T-helper 22 cell (primary cell): ENCODE measurements around the gene ITGAL.
"Not testable (repeated sequence)": the region's sequence is repeated elsewhere in the genome, so short reads cannot be mapped to it uniquely, and the experiment has no call there.

Source experiments
- DNase-seq: peaks from one replicate; pipeline ENCODE4 v3.0.0-alpha.2; 2020; ENCODE audit warnings: low read depth

ITGAL gene

GRCh38 chr16:30457743-30458560, 14.6 kb upstream of the ITGAL start:
- DNase-seq, result no peak

DNA sequence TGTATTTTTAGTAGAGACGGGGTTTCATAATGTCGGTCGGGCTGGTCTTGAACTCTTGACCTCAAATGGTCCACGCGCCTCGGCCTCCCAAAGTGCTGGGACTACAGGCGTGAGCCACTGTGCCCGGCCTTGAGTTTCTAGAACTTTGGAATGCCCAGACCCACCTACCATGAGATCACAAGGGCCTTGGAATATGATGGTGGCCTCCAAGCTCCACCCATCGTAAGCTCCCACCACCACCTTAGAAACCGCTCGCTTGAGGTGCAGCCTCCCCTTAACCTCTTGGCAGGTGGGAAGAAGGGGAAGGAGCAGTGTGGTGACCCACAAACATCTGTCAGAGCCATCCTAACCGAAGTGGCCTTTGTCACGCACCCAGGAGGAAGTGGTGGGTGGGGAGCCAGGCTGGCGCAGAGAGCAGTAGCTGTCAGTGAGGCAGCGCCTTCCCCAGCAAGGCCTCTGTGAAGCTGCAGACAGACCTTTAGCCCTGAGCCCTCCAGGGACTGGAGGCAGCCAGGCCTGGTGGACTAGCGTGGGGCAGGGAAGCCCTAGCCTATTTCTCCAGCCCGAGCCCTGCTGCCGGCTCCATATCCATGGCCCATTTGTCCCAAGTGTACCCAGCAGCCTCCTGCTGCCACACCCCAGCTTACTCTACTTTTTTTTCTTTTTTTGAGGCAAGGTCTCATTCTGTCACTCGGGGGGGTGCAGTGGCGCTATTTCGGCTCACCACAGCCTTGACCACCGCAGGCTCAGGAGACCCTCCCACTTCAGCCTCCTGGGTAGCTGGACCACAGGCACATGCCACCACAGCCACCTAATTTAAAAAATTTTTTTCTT, 13.8 kb upstream of the ITGAL start:
- peak; percentile 51 for DNase-seq

GRCh38 chr16:30459456-30459855, 13.1 kb upstream of the ITGAL start:
- DNase-seq, result no peak

DNA sequence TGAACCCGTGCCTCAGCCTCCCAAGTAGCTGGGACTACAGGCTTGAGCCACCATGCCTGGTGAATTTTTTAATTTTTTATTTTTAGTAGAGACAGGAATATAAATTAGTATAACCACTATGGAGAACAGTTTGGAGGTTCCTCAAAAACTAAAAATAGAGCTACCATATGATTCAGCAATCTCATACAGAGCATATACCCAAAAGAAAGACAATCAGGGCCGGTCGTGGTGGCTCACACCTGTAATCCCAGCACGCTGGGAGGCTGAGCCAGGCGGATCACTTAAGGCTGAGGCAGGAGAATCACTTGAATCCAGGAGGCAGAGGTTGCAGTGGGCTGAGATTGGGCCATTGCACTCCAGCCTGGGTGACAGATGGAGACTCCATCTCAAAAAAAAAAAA, 11.1 kb upstream of the ITGAL start:
- DNase-seq, result not testable (repeated sequence)

- DNase-seq, result no peak
Observed at GRCh38 chr16:30464078-30464477, 8.5 kb upstream of the ITGAL start.

GRCh38 chr16:30470170-30470512, 2.4 kb upstream of the ITGAL start:
- DNase-seq, result no peak

GRCh38 chr16:30470632-30470995, 1.9 kb upstream of the ITGAL start:
- no peak for DNase-seq

GRCh38 chr16:30473231-30474073, 910 bp downstream of the ITGAL start:
- peak; percentile 42 for DNase-seq

DNA sequence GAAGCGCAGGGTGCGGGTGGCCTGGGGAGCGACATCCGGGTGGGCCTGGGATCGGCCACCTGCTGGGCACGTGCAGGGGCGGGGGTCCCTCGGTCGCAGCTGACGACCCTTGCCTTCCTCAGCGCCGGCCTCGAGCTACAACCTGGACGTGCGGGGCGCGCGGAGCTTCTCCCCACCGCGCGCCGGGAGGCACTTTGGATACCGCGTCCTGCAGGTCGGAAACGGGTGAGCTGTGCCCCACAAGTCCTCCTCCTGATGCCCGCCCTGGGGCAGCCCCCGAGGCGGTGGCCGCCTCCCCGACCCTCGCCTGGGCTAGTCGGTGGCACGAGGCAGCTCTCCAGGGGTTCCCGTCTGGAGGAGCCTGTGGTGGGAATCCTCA, 1.5 kb downstream of the ITGAL start:
- DNase-seq, result no peak

GRCh38 chr16:30474684-30475083, 2.1 kb downstream of the ITGAL start:
- no peak for DNase-seq

- no peak for DNase-seq
Observed at GRCh38 chr16:30476991-30477390, 4.4 kb downstream of the ITGAL start.

DNA sequence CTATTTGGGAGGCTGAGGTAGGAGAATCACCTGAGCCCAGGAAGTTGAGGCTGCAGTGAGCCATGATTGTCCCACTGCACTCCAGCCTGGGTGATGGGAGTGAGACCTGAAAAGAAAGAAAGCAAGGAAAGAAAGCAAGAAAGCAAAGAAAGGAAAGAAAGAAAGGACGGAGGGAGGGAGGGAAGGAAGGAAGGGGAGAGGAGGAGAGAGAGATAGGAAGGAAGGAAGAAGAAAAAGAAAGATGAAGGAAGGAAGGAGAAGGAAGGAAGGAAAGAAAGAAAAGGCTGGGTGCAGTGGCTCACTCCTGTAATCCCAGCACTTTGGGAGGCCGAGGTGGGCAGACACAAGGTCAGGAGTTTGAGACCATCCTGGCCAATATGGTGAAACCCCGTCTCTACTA, 5.2 kb downstream of the ITGAL start:
- DNase-seq, result not testable (repeated sequence)

DNA sequence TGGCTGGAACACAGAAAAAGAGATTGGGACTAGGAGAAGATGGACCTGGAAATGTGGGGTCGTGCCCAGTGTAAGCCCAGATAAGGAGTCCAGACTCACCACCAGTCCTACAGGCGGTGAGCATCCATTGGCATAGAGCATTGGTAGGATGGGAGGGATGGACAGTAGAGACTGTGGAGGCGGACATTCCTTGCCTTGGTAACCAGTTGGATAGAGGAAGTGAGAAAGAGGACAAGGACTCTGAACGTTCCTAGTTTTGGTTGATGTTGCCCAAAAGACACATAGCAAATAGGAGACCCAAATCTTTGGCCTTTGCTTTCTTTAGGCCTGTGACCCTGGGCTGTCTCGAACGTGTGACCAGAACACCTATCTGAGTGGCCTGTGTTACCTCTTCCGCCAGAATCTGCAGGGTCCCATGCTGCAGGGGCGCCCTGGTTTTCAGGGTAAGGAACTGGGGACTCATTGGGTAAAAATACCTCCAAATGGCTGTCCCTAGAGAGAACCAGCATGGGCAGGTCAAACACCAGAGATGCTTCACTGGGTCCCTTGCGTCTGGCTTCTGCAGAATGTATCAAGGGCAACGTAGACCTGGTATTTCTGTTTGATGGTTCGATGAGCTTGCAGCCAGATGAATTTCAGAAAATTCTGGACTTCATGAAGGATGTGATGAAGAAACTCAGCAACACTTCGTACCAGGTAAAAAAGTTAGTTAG, 6.4 kb downstream of the ITGAL start:
- no peak for DNase-seq

- no peak for DNase-seq
Observed at GRCh38 chr16:30481381-30481780, 8.8 kb downstream of the ITGAL start.

DNA sequence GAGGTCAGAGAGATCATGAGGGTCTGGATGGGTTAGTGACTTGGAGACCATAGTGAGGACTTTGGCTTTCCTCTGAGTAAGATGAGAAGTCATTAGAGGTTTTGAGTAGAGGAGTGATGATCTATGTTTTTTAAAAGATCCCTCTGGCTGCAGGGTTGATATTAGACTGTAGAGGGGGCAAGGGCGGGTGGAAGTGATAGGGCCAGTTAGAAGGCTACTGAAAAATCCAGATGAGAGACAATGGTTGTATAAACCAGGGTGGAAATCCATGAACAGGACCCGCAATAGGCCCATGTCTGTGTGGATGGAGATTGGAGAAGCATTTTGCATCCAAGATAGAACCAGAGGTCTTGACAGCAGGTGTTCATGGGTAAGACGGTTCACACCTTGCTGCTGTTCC, 9.8 kb downstream of the ITGAL start:
- no peak for DNase-seq

- no peak for DNase-seq
Observed at GRCh38 chr16:30484887-30485286, 12.3 kb downstream of the ITGAL start.

GRCh38 chr16:30485818-30486436, 13.4 kb downstream of the ITGAL start:
- no peak for DNase-seq

- DNase-seq, result no peak
Observed at GRCh38 chr16:30488764-30489605, 16.4 kb downstream of the ITGAL start.

GRCh38 chr16:30490210-30490609, 17.7 kb downstream of the ITGAL start:
- DNase-seq, result no peak

DNA sequence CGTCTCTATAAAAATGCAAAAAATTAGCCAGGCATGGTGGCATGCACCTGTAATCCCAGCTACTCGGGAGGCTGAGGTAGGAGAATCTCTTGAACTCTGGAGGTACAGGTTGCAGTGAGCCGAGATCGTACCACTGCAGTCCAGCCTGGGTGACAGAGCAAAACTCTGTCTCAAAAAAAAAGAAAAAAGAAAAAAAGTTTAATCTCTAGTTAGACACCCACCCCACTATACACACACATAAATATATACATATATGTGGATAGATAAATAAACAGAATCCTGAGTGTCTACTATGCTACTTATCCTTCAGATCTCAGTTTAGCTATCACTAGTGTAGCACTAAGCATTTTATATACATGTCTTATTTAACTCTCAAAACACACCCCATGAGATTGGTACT, 18.7 kb downstream of the ITGAL start:
- no peak for DNase-seq
